KOPT-K1 (cell line): Measurements from ENCODE around the gene DAAM1.

Experiments
- H3K27ac ChIP-seq: fragments of 200-600 bp; sonication (generic); 2 replicates; pipeline ENCODE4 v1.5.1; 2016; ENCODE audit warnings: antibody characterized with exemption, mild to moderate bottlenecking, low read depth, low read length; ENCODE audit not compliant: poor library complexity, severe bottlenecking
- H3K36me3 ChIP-seq: fragments of 200-600 bp; sonication (generic); 2 replicates; pipeline ENCODE4 v1.5.1; 2017; ENCODE audit warnings: antibody characterized with exemption, mild to moderate bottlenecking, low read length, moderate library complexity; ENCODE audit not compliant: insufficient read depth
- H3K9me3 ChIP-seq: fragments of 200-600 bp; sonication (generic); 2 replicates; pipeline ENCODE4 v1.5.1; 2017; ENCODE audit warnings: antibody characterized with exemption, low read length, mild to moderate bottlenecking; ENCODE audit not compliant: insufficient read depth, poor library complexity, severe bottlenecking

DAAM1 gene

GRCh38 chr14:59360923-59361794 lies 172.7 kb downstream of the DAAM1 start:
- Histone ChIP-seq H3K27ac (no peak overlapping the region), H3K9me3 (no peaks in the 10 kb centered on the region), H3K36me3 (no peaks in the 10 kb centered on the region)

- Histone ChIP-seq H3K9me3 (no peaks in the 10 kb centered on the region), H3K27ac (no peak overlapping the region), H3K36me3 (no peaks in the 10 kb centered on the region)
Observed at GRCh38 chr14:59362513-59362912, 174.0 kb downstream of the DAAM1 start.

GRCh38 chr14:59363531-59364226 lies 175.2 kb downstream of the DAAM1 start:
- H3K36me3 ChIP-seq, result no peaks in the 10 kb centered on the region
- no peak overlapping the region for H3K27ac ChIP-seq
- no peaks in the 10 kb centered on the region for H3K9me3 ChIP-seq

GRCh38 chr14:59370158-59370742 lies 181.8 kb downstream of the DAAM1 start:
- H3K36me3 ChIP-seq, result no peaks in the 10 kb centered on the region
- no peaks in the 10 kb centered on the region for H3K9me3 ChIP-seq
- no peak overlapping the region for H3K27ac ChIP-seq

- H3K9me3 ChIP-seq, result no peaks in the 10 kb centered on the region
- no peak overlapping the region for H3K27ac ChIP-seq
Observed at GRCh38 chr14:59371771-59372170, 183.3 kb downstream of the DAAM1 start.

GRCh38 chr14:59374048-59374447 lies 185.6 kb downstream of the DAAM1 start:
- Histone ChIP-seq H3K36me3 (no peaks in the 10 kb centered on the region), H3K27ac (no peak overlapping the region), H3K9me3 (no peaks in the 10 kb centered on the region)

More at GRCh38 chr14:59371771-59372170, 183.3 kb downstream of the DAAM1 start:
- H3K36me3 ChIP-seq, result no peaks in the 10 kb centered on the region

GRCh38 chr14:59376686-59377085 lies 188.2 kb downstream of the DAAM1 start:
- H3K27ac ChIP-seq, result no peak overlapping the region
- H3K36me3 ChIP-seq, result no peaks in the 10 kb centered on the region
- no peaks in the 10 kb centered on the region for H3K9me3 ChIP-seq

GRCh38 chr14:59377491-59377890 lies 189.0 kb downstream of the DAAM1 start:
- H3K36me3 ChIP-seq, result no peaks in the 10 kb centered on the region
- no peak overlapping the region for H3K27ac ChIP-seq
- no peaks in the 10 kb centered on the region for H3K9me3 ChIP-seq

- Histone ChIP-seq H3K36me3 (no peaks in the 10 kb centered on the region), H3K27ac (no peak overlapping the region), H3K9me3 (no peaks in the 10 kb centered on the region)
Observed at GRCh38 chr14:59377991-59378601, 189.6 kb downstream of the DAAM1 start.

GRCh38 chr14:59389936-59390335 lies 201.5 kb downstream of the DAAM1 start:
- Histone ChIP-seq H3K9me3 (no peaks in the 10 kb centered on the region), H3K27ac (no peak overlapping the region), H3K36me3 (no peaks in the 10 kb centered on the region)

- Histone ChIP-seq H3K9me3 (no peaks in the 10 kb centered on the region), H3K36me3 (no peaks in the 10 kb centered on the region), H3K27ac (no peak overlapping the region)
Observed at GRCh38 chr14:59391388-59391787, 202.9 kb downstream of the DAAM1 start.

GRCh38 chr14:59394268-59394667 lies 205.8 kb downstream of the DAAM1 start:
- Histone ChIP-seq H3K27ac (no peak overlapping the region), H3K36me3 (no peaks in the 10 kb centered on the region), H3K9me3 (no peaks in the 10 kb centered on the region)

- Histone ChIP-seq H3K27ac (no peak overlapping the region), H3K36me3 (no peaks in the 10 kb centered on the region), H3K9me3 (no peaks in the 10 kb centered on the region)
Observed at GRCh38 chr14:59395672-59396071, 207.2 kb downstream of the DAAM1 start.

- H3K36me3 ChIP-seq, result no peaks in the 10 kb centered on the region
Observed at GRCh38 chr14:59398841-59399240, 210.4 kb downstream of the DAAM1 start.

More at GRCh38 chr14:59398841-59399240, 210.4 kb downstream of the DAAM1 start:
- H3K27ac ChIP-seq, result no peak overlapping the region
- no peaks in the 10 kb centered on the region for H3K9me3 ChIP-seq
